ENCODE results near the gene LRRC32.

- TF ChIP-seq ELF4 (IDR thresholded peaks at IDR 0.05) (no peak), SP1 (IDR thresholded peaks at IDR 0.05) (no peak), FOXA1 (IDR thresholded peaks at IDR 0.05) (no peak), CTBP1 (IDR thresholded peaks at IDR 0.05; ENCODE audit: borderline replicate concordance) (no peak), BHLHE40 (IDR thresholded peaks at IDR 0.05; ENCODE audit: borderline replicate concordance) (no peak), TARDBP (IDR thresholded peaks at IDR 0.05) (no peak), FOXK2 (IDR thresholded peaks at IDR 0.05) (no peak), ARNT (IDR thresholded peaks at IDR 0.05) (no peak), PKNOX1 (IDR thresholded peaks at IDR 0.05) (no peak)
Observed at GRCh38 chr11:76648061-76648460, 22.5 kb downstream of the LRRC32 start.

All from HEK293T (cell line).